Measurements from ENCODE around the gene CD300LG.
"Not testable (repeated sequence)": the region's sequence is repeated elsewhere in the genome, so short reads cannot be mapped to it uniquely, and the experiment has no call there.

Gene CD300LG

DNA sequence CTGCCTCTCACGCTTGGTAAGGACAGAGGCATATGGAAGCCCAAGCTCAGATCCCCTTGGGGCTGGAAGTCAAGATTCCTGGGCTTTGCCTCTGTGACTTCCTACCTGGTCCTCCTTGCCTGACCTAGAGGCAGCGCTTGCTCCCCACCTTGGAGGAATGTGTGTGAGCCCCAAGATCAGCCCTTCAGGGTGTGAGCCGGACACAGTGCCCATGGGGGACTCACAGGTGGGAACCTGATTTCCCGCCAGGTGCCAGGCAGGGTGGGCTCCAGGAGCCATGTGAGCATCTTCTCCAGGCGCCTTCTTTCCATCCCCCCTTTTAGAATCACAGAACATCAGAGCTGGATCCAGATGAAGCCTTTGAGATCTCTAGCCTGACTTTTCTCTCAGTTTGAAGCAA lies 10.2 kb downstream of the CD300LG start:
- DNase-seq, result no peak

GRCh38 chr17:43857957-43858600 lies 11.1 kb downstream of the CD300LG start:
- no peak for DNase-seq

- no peak for DNase-seq
Measured at GRCh38 chr17:43860077-43860725, 13.2 kb downstream of the CD300LG start.

DNA sequence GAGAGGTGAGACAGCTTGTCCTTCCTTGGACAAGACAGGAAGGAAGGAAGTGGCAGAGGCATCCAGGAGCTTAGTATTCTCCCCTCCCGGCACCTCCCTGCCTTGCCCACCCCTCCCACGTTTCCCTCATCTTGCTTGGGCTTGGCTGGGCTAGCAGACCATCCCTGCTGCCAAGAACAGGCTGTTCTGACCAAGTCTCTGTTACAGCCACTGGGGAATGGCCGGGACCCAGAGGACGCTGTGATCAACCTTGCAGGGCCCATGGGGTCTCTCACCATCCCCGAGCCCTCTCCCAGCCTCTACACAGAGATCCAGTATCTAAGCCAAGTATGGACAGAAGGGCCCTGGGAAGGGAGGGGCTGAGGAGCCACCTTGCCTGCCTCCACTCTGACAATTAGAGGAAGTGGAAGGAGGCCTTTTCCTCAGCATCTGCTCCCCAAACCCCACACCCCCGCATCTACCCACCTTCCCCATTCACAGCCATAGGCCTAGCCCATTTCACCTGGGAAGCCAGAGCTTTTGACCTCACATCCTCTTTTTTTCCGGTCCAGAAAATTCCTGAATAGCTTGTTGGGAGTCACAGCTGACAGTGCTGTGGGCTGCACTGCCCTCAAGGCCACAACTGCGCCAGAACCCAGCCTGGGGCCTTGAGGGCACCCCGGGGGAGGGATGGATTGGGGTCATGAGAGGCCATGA lies 14.1 kb downstream of the CD300LG start:
- DNase-seq, result no peak

DNA sequence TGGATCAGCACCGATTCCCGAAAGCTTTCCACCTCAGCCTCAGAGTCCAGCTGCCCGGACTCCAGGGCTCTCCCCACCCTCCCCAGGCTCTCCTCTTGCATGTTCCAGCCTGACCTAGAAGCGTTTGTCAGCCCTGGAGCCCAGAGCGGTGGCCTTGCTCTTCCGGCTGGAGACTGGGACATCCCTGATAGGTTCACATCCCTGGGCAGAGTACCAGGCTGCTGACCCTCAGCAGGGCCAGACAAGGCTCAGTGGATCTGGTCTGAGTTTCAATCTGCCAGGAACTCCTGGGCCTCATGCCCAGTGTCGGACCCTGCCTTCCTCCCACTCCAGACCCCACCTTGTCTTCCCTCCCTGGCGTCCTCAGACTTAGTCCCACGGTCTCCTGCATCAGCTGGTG lies 15.0 kb downstream of the CD300LG start:
- no peak for DNase-seq

DNA sequence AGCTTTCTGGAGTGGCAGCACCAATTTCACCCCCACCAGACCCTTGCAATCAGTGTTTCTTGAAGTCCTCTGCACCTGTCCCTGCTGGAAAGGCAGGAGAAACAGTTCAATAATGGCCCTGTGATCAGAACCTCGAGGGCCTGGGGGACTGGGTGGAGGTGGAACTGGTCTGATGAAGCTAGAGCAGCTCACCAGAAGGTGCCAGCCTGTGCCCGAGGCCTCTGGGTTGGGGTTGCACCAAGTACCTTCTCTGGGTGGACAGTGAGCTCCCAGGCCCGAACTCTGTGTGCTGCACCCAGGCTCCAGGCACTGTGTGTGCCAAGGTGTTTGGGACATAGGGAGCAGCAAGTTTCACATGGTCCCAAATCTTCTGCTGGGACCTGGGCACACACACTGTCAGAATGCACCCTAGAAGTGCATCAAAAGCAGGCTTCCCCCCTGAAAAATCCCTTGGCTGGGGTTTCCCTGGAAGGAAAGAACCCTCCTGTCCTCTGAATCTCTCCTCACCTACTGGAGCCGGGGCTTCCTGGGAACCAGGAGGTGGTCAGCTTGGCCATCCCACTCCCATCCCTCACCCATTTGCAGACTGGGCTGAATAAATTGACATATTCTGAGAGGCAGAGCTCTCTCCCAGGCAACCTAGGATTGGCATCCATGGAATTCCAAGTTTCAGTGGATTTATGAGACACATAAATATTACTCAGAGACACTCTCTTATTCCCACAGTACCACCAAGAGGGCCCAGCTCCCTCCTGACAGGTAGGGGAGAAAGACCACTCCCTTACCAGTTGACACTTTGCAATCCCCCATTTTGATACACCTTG lies 17.4 kb downstream of the CD300LG start:
- no peak for DNase-seq

DNA sequence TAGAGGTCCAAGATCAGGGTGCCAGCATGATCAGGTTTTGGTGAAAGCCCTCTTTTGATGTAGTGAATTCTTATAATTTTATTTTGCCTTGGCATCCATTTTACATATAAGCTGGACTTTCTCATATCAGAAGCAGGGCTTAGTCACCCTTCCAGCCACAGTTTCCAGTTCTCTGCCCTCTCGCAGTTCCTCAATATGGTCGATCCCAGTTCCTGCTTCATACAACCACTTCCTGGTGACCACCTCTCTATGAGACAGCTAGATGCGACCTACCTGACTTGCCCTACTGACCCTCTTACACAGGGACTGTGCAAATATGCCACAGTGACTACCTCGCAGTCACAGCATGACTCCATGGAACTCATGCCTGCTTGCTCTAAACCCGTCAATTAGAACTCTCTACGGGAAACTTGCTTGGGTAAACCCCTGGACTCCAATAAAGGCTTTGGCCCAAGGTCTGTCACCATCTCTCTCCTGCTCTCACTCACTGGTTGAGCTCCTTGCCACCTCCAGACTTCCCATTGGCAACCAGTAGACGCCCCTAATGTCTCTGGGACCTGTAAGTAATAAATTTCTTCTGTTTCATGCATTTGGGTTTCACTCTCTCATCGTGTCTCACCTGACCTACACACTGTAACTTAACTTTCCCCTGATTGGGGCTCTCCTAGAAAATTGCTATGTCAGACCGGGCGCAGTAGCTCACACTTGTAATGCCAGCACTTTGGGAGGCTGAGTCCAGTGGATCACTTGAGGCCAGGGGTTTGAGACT lies 21.4 kb downstream of the CD300LG start:
- DNase-seq, result no peak

DNA sequence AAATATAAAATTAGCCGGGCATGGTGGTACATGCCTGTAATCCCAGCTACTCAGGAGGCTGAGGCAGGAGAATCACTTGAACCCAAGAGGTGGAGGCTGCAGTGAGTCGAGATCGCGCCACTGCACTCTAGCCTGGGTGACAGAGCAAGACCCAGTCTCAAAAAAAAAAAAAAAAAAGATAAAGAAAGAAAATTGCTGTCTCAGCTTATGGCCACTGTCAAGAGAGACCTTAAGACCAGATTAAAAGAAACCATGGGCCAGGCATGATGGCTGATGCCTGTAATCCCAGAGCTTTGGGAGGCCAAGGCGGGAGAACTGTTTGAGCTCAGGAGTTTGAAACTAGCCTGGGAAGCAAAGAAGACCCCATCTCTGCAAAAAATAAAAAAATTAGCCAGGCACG lies 22.1 kb downstream of the CD300LG start:
- not testable (repeated sequence) for DNase-seq

GRCh38 chr17:43871946-43872690 lies 25.1 kb downstream of the CD300LG start:
- no peak for DNase-seq

DNA sequence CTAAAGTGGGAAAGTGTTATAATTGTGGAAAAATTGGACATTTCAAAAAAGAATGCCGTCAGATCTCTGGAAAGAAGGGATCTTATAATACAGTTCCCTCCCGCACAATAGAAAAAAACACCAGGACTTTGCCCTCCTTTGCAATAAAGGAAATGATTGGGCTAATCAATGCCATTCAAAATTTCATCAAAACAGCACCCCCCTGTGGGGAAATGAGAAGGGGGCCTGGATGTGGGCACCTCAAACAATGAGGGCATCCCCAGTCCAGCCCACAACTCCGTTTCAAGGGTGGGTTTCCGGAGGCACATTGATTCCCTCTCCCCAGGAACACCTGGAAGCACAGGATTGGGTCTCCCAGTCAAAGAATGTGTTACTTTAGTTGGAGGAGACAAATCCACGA lies 26.1 kb downstream of the CD300LG start:
- no peak for DNase-seq

- no peak for DNase-seq
Measured at GRCh38 chr17:43873815-43874214, 26.8 kb downstream of the CD300LG start.

DNA sequence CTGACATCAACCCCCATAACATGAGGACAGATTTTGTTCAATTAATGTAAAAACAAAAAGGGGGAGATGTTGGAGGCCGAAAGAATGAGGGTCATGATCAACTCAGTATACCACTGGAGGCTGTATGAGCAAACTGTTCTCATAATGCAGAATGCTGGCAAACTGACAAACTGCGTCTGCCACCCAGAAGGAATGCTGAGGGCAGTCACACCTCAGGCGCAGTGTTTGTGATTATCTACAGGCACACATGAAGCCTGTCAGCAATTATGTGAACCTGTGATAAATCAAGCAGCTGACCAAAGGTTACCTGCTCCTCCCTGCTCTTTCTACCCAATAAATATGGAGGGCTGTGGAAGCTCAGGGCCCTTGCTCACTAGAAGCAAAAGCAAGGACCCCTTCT lies 27.3 kb downstream of the CD300LG start:
- DNase-seq, result no peak

DNA sequence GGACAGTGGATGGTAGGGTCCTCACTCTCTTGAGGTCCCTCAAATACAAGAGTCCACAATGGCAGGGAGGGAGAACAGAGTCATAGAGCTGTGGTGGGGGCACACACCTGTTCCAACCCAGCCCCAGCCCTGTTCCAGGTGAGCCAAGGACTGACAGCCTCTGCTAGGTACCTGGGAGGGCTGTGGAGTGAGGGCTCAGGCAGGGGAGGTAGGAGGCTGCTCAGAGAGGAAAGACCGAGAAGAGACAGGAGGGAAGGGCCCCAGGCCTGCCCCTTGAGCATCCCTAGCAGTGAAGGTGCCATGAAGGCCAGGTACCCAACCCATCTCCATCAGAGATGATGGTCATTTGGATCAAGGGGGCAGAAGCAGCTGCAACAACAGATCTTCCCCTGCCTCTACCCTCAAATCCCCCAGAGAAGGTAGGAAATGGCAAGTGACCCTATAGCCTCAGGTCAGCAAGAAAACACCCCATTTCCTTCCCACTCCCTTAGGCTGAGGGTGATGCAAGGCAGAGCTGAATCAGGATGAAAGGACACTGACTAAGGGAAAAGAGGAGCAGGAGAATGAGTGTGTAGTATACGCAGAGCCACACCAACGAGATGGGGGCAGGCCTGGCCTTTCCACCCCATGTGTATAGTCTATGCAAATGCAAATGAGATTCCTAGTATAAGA lies 28.6 kb downstream of the CD300LG start:
- DNase-seq, result no peak

GRCh38 chr17:43877031-43877430 lies 30.1 kb downstream of the CD300LG start:
- DNase-seq, result no peak

- no peak for DNase-seq
Measured at GRCh38 chr17:43877451-43878155, 30.6 kb downstream of the CD300LG start.

DNA sequence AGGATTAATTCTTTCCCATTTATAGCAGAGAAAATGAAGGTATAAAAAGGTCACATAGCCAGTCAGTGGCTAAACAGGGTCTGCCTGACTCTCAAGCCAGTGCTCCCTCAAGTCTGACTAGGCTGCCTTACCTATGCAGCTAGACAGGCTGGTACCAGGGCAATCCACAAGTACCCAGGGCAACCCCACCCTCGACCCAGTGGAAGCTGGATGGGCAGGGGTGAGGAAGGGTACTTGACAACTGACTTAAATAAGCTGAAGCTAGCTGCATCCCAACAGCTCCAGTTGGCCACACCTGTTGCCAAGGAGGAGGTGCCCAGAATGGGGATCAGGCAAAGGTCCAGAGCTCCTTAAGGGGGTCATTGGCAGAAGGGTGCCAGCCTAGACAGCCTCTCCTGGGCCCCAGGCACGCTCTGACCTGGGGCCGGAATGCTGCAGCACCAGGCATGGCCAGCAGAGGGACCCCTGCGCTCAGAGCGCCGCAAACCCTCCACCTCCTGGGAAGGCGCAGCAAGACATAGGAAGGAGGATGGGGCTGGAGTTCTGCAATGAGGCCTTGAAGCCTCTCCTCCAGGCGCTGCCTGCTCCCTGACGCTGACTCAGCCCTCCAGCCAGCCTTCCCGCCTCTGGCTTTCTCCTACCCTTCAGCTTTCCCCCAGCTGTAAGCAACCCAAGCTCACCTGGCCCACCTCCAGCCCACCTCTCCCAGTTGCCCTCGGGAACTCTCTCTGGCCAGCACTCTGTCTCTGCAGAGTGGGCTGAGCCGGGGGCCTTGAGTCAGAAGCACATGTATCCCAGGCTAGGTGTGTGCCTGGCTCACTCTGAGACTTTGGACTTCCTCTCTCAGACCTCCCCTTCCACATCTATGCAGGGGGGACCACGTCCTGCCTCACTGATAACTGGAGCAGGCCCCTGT lies 31.5 kb downstream of the CD300LG start:
- peak; percentile 73 for DNase-seq

- DNase-seq, result no peak
Measured at GRCh38 chr17:43879723-43880419, 32.9 kb downstream of the CD300LG start.

DNA sequence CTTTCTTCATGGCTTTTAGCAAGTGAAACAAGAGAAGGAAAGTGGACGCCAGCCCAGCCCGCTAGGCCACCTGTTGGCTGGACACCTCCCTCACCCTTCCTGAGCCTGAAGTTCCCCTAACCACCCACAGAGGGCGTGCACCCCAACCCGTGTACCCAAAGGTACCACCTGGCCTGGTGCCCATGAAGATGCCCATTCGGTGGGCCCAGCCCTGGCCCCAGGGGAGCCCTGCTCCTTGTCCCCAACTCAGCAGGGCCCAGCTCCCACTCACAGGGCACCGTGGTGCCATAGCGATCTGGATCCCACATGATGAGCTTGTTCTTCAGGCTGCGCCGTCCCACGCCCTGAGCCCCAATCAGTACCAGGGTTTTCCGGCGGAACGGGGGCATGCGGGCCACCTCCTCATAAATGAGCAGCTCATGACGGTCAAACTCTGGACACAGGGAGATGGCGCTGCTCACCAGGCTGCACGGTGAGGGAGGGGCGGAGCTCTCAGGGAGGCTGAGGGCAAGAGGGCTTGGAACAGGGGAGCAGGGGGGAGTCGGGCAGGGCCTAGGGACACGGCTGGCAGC lies 33.5 kb downstream of the CD300LG start:
- peak; percentile 49 for DNase-seq

Measured in activated naive CD4-positive, alpha-beta T cell treated with Interleukin-2 at 50 U/mL for 16 hours (primary cell).